K562 (cell line): Measurements from ENCODE around the gene DAP. TPM values are rescaled to one million over a fixed set of nuclear protein-coding genes. Genes with fewer than 3 reads are reported as not detected.
A peak's percentile ranks its signal among the peaks of the same experiment; 100 is the strongest.

Source experiments
- ATAC-seq: fragments of 200-7000 bp; cut with Tn5 transposase; 3 replicates; pipeline ENCODE4 v1.9.1; 2020; ENCODE audit warnings: moderate library complexity
- BruUV-seq: library from RNA; stranded (reverse); fragments of 400-500 nt; replicated peaks from 2 replicates; lab custom pipeline; 2021; lab: Mats Ljungman, UMichigan
- CTCF ChIA-PET: fragments of 300-600 bp; formaldehyde crosslinking; extraction: SDS; loops from one replicate; lab custom pipeline; 2021; ENCODE audit warnings: low intra/inter-chr PET ratio; lab: Yijun Ruan, JAX
- POLR2A ChIA-PET: fragments of 300-600, 350-650 bp; sonication (Branson Sonifier 250); formaldehyde crosslinking; extraction: SDS; loops from one replicate; lab custom pipeline; 2021; ENCODE audit warnings: antibody characterized with exemption, inconsistent platforms; lab: Yijun Ruan, JAX
- DNase-seq, 4 experiments: peaks; one replicate each; pipeline versions ENCODE4 v3.0.0 to v3.0.0-alpha.2; 2011 to 2018; ENCODE audit warnings: low spot score in 3 of 4, mixed read lengths in 3 of 4; ENCODE audit errors: extremely low read depth in 1 of 4
- FAIRE-seq: peaks from 2 replicates; lab custom pipeline; 2011; peaks lifted over from hg19 to GRCh38; lab: Jason Lieb, UNC
- H2AFZ ChIP-seq: 2 replicates; pipeline ENCODE4 v1.6.0; 2011; ENCODE audit warnings: low read depth, low read length, control low read depth, inconsistent platforms
- H3K27ac ChIP-seq: fragments of 200-600 bp; 3 replicates; pipeline ENCODE4 v1.8.0; 2011; ENCODE audit warnings: low read depth, mild to moderate bottlenecking, control low read depth, inconsistent platforms, low read length, moderate library complexity, mixed read lengths; ENCODE audit errors: extremely low read depth
- H3K27me3 ChIP-seq, 2 experiments: fragments of 300-600 bp in 1 of 2; 2 replicates in 1 of 2; 3 replicates in 1 of 2; pipeline versions ENCODE4 v1.6.0 to v1.8.0; 2011; ENCODE audit warnings: inconsistent platforms in 2 of 2, low read length in 2 of 2, mild to moderate bottlenecking in 1 of 2, mixed read lengths in 1 of 2, moderate library complexity in 1 of 2; ENCODE audit not compliant: control insufficient read depth in 2 of 2, insufficient read depth in 2 of 2
- H3K36me3 ChIP-seq: fragments of 300-600 bp; 3 replicates; pipeline ENCODE4 v1.8.0; 2011; ENCODE audit warnings: mild to moderate bottlenecking, low read length, inconsistent platforms; ENCODE audit not compliant: control insufficient read depth, insufficient read depth
- H3K4me1 ChIP-seq, 2 experiments: fragments of 200-600 bp in 1 of 2; replicated peaks in 1 of 2; 2 replicates in 1 of 2; 3 replicates in 1 of 2; pipeline versions ENCODE4 v1.5.1 to v1.8.0; 2011; ENCODE audit warnings: inconsistent platforms in 2 of 2, low read length in 2 of 2, mild to moderate bottlenecking in 1 of 2, mixed read lengths in 1 of 2, moderate library complexity in 1 of 2; ENCODE audit not compliant: control insufficient read depth in 2 of 2, insufficient read depth in 2 of 2
- H3K4me2 ChIP-seq: 2 replicates; pipeline ENCODE4 v1.6.1; 2011; ENCODE audit warnings: low read length, control low read depth, inconsistent platforms, mixed read lengths; ENCODE audit not compliant: insufficient read depth
- H3K4me3 ChIP-seq: fragments of 200-600 bp; sonication (generic), shearing (Covaris generic); 2 replicates; pipeline ENCODE4 v1.5.1; 2016; ENCODE audit warnings: control low read depth, inconsistent platforms
- H3K79me2 ChIP-seq: fragments of 200-600 bp; 3 replicates; pipeline ENCODE4 v1.8.0; 2011; ENCODE audit warnings: low read length, inconsistent platforms; ENCODE audit not compliant: control insufficient read depth, insufficient read depth
- H3K9ac ChIP-seq, 2 experiments: 2 replicates each; pipeline versions ENCODE4 v1.6.0 to v1.6.1; 2011; ENCODE audit warnings: low read depth in 2 of 2, low read length in 2 of 2, control low read depth in 1 of 2, inconsistent platforms in 1 of 2, mild to moderate bottlenecking in 1 of 2, mixed read lengths in 1 of 2; ENCODE audit not compliant: insufficient read depth in 1 of 2
- H3K9me1 ChIP-seq: one replicate; pipeline ENCODE4 v1.6.0; 2011; ENCODE audit warnings: inconsistent platforms, mild to moderate bottlenecking, low read length, moderate library complexity; ENCODE audit not compliant: control insufficient read depth, insufficient read depth
- H3K9me3 ChIP-seq: replicated peaks from 2 replicates; pipeline ENCODE4 v1.5.1; 2011; ENCODE audit warnings: low read depth, low read length, inconsistent platforms; ENCODE audit not compliant: control insufficient read depth, insufficient read depth
- H4K20me1 ChIP-seq: replicated peaks from 2 replicates; pipeline ENCODE4 v1.6.1; 2011; ENCODE audit warnings: low read length, inconsistent platforms, mixed read lengths; ENCODE audit not compliant: control insufficient read depth, insufficient read depth
- CBFB ChIP-seq: sonication (generic); formaldehyde crosslinking; IDR thresholded peaks from 2 replicates; pipeline ENCODE4 v1.4.0; 2020; ENCODE audit warnings: mild to moderate bottlenecking, missing genetic modification reagents
- DPF2 ChIP-seq: fragments of 450-650 bp; IDR thresholded peaks from 2 replicates; pipeline ENCODE4 v1.6.1; 2016
- GATA2 ChIP-seq: sonication (generic); formaldehyde crosslinking; IDR thresholded peaks from 2 replicates; pipeline ENCODE4 v1.4.0; 2020; ENCODE audit warnings: mild to moderate bottlenecking, missing genetic modification reagents
- NFXL1 ChIP-seq: fragments of 450-650 bp; formaldehyde crosslinking; IDR thresholded peaks from 2 replicates; pipeline ENCODE4 v1.4.0; 2021; ENCODE audit warnings: mild to moderate bottlenecking
- RNF219 ChIP-seq: fragments of 250-450 bp; sonication (Bioruptor Pico); IDR thresholded peaks from 2 replicates; pipeline ENCODE4 v1.5.0; 2022; ENCODE audit warnings: mild to moderate bottlenecking
- SIRT6 ChIP-seq: IDR thresholded peaks from one replicate; pipeline ENCODE4 v1.6.1; 2012; ENCODE audit warnings: low read depth, mild to moderate bottlenecking, control low read depth, inconsistent platforms, low read length, moderate library complexity
- TRIM25 ChIP-seq: fragments of 450-650 bp; IDR thresholded peaks from 2 replicates; pipeline ENCODE4 v1.7.0; 2016; ENCODE audit warnings: borderline replicate concordance
- ZBTB8A ChIP-seq: fragments of 450-650 bp; IDR thresholded peaks from 2 replicates; pipeline ENCODE4 v1.6.1; 2018; ENCODE audit warnings: mild to moderate bottlenecking, moderate library complexity; ENCODE audit not compliant: partially characterized antibody
- ZNF175 ChIP-seq: fragments of 200-800 bp; sonication (Bioruptor generic); IDR thresholded peaks from 2 replicates; pipeline ENCODE4 v1.6.1; 2016; ENCODE audit warnings: low read depth, mild to moderate bottlenecking, missing genetic modification characterization, missing compliant biosample characterization
- ZNF431 ChIP-seq: sonication (generic); formaldehyde crosslinking; IDR thresholded peaks from 2 replicates; pipeline ENCODE4 v1.8.0; 2022; ENCODE audit warnings: mild to moderate bottlenecking, missing genetic modification reagents
- ZNF75A ChIP-seq: fragments of 450-650 bp; formaldehyde crosslinking; IDR thresholded peaks from 2 replicates; pipeline ENCODE4 v1.4.0; 2020; ENCODE audit warnings: mild to moderate bottlenecking
- WGBS: fragments of 100-300 bp; shearing (Covaris generic); methylation state at CpG from one replicate; pipeline ENCODE4 v1.1.6; 2016; ENCODE audit warnings: low coverage, mixed read lengths; ENCODE audit not compliant: insufficient coverage; ENCODE audit errors: missing lambda C conversion rate; 5-methylcytosine and 5-hydroxymethylcytosine counted together
- in situ Hi-C: fragments of 300-500 bp; cut with MboI; formaldehyde crosslinking; loops from 4 replicates; pipeline ENCODE4 v1.15.0; 2018; ENCODE audit warnings: inconsistent platforms, mixed read lengths
- intact Hi-C: fragments of 100-400 bp; cut with micrococcal nuclease; formaldehyde crosslinking; loops from 2 replicates; pipeline ENCODE4 v1.14.2; 2022
- polyA plus RNA-seq, 8 experiments: library from polyadenylated mRNA; depleted of rRNA in 4 of 8; stranded (reverse) in 5 of 8; unstranded in 3 of 8; fragments of >200 nt; fragmentation: Nextera tagmentation in 2 of 8; fragmentation: Illumina TruSeq in 1 of 8; extraction: Ambion mirVana in 2 of 8; extraction: Trizol in 1 of 8; gene quantifications; 2 replicates each; pipeline versions ENCODE4 v1.2.1 to v1.2.3, GENCODE V29; 2011 to 2014; ENCODE audit warnings: inconsistent platforms in 1 of 8, missing spikeins in 1 of 8
- total RNA-seq, 7 experiments: library from RNA; depleted of rRNA in 6 of 7; stranded (reverse); fragments of >200 nt in 6 of 7; fragmentation: Illumina TruSeq in 2 of 7; extraction: Trizol in 2 of 7; gene quantifications; 2 replicates each; pipeline versions ENCODE4 v1.2.1 to v1.2.3, GENCODE V29; 2011 to 2021; ENCODE audit warnings: low replicate concordance in 1 of 7
- TF ChIP-seq, protein P1 (sequence below), 2 experiments: fragments of 450-650 bp in 1 of 2; IDR thresholded peaks; 2 replicates each; pipeline ENCODE4 v1.6.1; 2011 to 2017; ENCODE audit warnings: low read depth in 2 of 2, antibody characterized with exemption in 1 of 2, borderline replicate concordance in 1 of 2, low read length in 1 of 2, mild to moderate bottlenecking in 1 of 2, mixed read lengths in 1 of 2; ENCODE audit not compliant: control insufficient read depth in 1 of 2
- TF ChIP-seq, protein P2 (sequence below): fragments of 450-650 bp; formaldehyde crosslinking; IDR thresholded peaks from 2 replicates; pipeline ENCODE4 v1.4.0; 2020; ENCODE audit warnings: mild to moderate bottlenecking, moderate library complexity

Gene DAP
- total and polyA plus RNA-seq, 9 of the 15 experiments (the other 6 are each of a cell fraction or from before 2014, with no cell fraction given) = 14.1 to 151 (median 34.5) TPM

- DNase-seq (peak in 2 of 4 experiments; percentile 48 to 60), ATAC-seq (no peak), FAIRE-seq (no peak)
- H3K4me1 ChIP-seq = peaks cover 47 to 64% of the 10 kb centered on the region in 2 experiments
- 63% methylated on average over 10 of the region's 10 CpGs for WGBS
- peaks cover 35% of the 10 kb centered on the region for H4K20me1 ChIP-seq
- no peaks in the 10 kb centered on the region for H3K27me3 ChIP-seq
- H3K36me3 ChIP-seq = peaks cover 62% of the 10 kb centered on the region
- H2AFZ ChIP-seq = no peak overlapping the region
- peaks cover 15% of the 10 kb centered on the region for H3K9me1 ChIP-seq
- H3K4me3 ChIP-seq = no peak overlapping the region
- peak overlapping the region; percentile 52; the same call in 2 of the 3 replicates for H3K27ac ChIP-seq
- CTCF ChIA-PET = no interaction called here
- POLR2A ChIA-PET = interaction anchor here (3.0 kb wide), 1 partner anchor 8 kb away, joined by 12 read pairs; no protein-coding TSS in a partner anchor
- H3K9me3 ChIP-seq = no peaks in the 10 kb centered on the region
- no TSS peak for BruUV-seq
- peaks cover 72% of the 10 kb centered on the region for H3K79me2 ChIP-seq
- in situ Hi-C loops (no loop called here), intact Hi-C loops (loop anchor here (5.0 kb wide), 1 partner anchor 97 kb away; no protein-coding TSS in a partner anchor)
- no peak overlapping the region; a peak in 1 of 4 replicates for H3K9ac ChIP-seq
- 0 out of 2 replicates have a peak overlapping the region, but pooled peaks have one; percentile 7 for H3K4me2 ChIP-seq
- no peak for TF ChIP-seq ZNF431
- peak; percentile 88 for TF ChIP-seq ZNF175 (CRISPR knock-in tag)
- TF ChIP-seq, protein P1, sequence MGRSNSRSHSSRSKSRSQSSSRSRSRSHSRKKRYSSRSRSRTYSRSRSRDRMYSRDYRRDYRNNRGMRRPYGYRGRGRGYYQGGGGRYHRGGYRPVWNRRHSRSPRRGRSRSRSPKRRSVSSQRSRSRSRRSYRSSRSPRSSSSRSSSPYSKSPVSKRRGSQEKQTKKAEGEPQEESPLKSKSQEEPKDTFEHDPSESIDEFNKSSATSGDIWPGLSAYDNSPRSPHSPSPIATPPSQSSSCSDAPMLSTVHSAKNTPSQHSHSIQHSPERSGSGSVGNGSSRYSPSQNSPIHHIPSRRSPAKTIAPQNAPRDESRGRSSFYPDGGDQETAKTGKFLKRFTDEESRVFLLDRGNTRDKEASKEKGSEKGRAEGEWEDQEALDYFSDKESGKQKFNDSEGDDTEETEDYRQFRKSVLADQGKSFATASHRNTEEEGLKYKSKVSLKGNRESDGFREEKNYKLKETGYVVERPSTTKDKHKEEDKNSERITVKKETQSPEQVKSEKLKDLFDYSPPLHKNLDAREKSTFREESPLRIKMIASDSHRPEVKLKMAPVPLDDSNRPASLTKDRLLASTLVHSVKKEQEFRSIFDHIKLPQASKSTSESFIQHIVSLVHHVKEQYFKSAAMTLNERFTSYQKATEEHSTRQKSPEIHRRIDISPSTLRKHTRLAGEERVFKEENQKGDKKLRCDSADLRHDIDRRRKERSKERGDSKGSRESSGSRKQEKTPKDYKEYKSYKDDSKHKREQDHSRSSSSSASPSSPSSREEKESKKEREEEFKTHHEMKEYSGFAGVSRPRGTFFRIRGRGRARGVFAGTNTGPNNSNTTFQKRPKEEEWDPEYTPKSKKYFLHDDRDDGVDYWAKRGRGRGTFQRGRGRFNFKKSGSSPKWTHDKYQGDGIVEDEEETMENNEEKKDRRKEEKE (IDR thresholded peaks at IDR 0.05; ENCODE audit: borderline replicate concordance in 1 of 2, control insufficient read depth in 1 of 2, low read depth in 2 of 2, low read length in 1 of 2) = no peak
- TF ChIP-seq, protein P2, sequence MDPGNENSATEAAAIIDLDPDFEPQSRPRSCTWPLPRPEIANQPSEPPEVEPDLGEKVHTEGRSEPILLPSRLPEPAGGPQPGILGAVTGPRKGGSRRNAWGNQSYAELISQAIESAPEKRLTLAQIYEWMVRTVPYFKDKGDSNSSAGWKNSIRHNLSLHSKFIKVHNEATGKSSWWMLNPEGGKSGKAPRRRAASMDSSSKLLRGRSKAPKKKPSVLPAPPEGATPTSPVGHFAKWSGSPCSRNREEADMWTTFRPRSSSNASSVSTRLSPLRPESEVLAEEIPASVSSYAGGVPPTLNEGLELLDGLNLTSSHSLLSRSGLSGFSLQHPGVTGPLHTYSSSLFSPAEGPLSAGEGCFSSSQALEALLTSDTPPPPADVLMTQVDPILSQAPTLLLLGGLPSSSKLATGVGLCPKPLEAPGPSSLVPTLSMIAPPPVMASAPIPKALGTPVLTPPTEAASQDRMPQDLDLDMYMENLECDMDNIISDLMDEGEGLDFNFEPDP (CRISPR knock-in tag) = no peak
- no peak for TF ChIP-seq CBFB (CRISPR knock-in tag)
- no peak for TF ChIP-seq RNF219
- TF ChIP-seq SIRT6 = no peak
- TF ChIP-seq GATA2 (CRISPR knock-in tag) = no peak
- TF ChIP-seq ZBTB8A = no peak
- peak; percentile 40; the same call in 1 of the 2 replicates for TF ChIP-seq DPF2
- no peak for TF ChIP-seq ZNF75A (CRISPR knock-in tag)
- no peak for TF ChIP-seq TRIM25
- TF ChIP-seq NFXL1 (CRISPR knock-in tag) = no peak
Measured at GRCh38 chr5:10704949-10705621, 55.9 kb downstream of the DAP start.
